ENCODE data around the gene GDE1.

Gene GDE1

DNA sequence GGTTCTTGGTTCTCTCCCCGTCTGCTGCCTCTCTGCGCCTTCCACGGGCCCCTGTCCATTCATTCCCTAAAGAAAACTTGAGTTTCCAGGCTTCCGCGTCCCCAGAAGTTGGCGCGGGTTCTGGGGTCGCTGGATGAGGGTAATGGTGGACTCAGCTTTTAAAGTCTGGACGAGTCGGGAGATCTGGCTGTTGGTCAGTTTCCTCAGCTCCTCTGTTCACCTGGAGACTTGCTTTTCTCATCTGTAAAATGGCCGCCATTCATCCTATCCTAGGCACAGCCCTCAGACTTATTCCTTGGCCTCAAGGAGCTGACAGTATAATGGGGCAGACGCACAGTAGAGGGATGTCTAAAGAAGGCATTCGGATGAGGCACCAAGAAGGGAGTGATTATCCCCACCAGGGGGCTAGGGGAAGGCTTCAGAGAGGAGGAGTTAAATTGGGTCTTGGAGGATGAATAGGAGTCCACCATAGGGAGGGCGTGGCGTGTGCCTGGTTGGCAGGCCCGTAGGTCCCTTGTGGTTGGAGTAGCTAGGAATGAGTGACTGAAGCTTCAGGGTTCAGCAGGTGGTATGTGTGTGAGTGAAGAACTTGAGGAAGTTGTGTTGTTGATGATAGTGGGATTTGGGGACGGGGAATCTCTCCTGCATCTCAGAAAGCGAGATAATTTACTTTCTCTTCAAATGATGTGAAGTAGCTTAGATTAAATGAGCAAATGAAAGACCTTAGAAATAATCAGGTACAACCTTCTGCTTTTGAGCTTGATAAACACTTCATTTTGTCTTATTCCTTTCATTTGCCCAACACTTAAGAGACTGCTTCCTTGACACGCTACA lies 34.3 kb upstream of the GDE1 start:
- Histone ChIP-seq H3K9me2 (replicated peaks; ENCODE audit: low read depth, low read length) (no peaks in the 10 kb centered on the region), H3K4me1 (ENCODE audit: insufficient read depth, low read length, poor library complexity, severe bottlenecking) (peaks cover 8% of the 10 kb centered on the region), H3K36me3 (ENCODE audit: insufficient read depth, low read length) (peaks cover 10% of the 10 kb centered on the region; the same call in 1 of the 2 replicates), H3K9me3 (ENCODE audit: insufficient read depth, low read depth, low read length) (no peaks in the 10 kb centered on the region), H2AFZ (ENCODE audit: low read length) (peak overlapping the region; percentile 92), H3K9ac (ENCODE audit: low read depth, low read length, poor library complexity, severe bottlenecking) (peak overlapping the region; percentile 75), H3K27me3 (ENCODE audit: insufficient read depth, low read length, poor library complexity, severe bottlenecking) (no peaks in the 10 kb centered on the region), H3F3A (ENCODE audit: low read depth) (no peaks in the 10 kb centered on the region), H3K4me2 (ENCODE audit: low read depth, low read length, poor library complexity, severe bottlenecking) (peak overlapping the region; percentile 94), H3K79me2 (ENCODE audit: insufficient read depth, low read length) (no peaks in the 10 kb centered on the region), H3K4me3 (ENCODE audit: low read length, poor library complexity, severe bottlenecking) (peak overlapping the region; percentile 91), H4K20me1 (ENCODE audit: insufficient read depth, low read length, poor library complexity, severe bottlenecking) (no peaks in the 10 kb centered on the region)
- TF ChIP-seq, protein P1, sequence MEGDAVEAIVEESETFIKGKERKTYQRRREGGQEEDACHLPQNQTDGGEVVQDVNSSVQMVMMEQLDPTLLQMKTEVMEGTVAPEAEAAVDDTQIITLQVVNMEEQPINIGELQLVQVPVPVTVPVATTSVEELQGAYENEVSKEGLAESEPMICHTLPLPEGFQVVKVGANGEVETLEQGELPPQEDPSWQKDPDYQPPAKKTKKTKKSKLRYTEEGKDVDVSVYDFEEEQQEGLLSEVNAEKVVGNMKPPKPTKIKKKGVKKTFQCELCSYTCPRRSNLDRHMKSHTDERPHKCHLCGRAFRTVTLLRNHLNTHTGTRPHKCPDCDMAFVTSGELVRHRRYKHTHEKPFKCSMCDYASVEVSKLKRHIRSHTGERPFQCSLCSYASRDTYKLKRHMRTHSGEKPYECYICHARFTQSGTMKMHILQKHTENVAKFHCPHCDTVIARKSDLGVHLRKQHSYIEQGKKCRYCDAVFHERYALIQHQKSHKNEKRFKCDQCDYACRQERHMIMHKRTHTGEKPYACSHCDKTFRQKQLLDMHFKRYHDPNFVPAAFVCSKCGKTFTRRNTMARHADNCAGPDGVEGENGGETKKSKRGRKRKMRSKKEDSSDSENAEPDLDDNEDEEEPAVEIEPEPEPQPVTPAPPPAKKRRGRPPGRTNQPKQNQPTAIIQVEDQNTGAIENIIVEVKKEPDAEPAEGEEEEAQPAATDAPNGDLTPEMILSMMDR (conservative IDR thresholded peaks at IDR 0.05; ENCODE audit: low read length), result peak; percentile 25; the same call in 1 of the 2 replicates
- TF ChIP-seq EZH2phosphoT487 (IDR thresholded peaks at IDR 0.05; ENCODE audit: borderline replicate concordance), result no peak

DNA sequence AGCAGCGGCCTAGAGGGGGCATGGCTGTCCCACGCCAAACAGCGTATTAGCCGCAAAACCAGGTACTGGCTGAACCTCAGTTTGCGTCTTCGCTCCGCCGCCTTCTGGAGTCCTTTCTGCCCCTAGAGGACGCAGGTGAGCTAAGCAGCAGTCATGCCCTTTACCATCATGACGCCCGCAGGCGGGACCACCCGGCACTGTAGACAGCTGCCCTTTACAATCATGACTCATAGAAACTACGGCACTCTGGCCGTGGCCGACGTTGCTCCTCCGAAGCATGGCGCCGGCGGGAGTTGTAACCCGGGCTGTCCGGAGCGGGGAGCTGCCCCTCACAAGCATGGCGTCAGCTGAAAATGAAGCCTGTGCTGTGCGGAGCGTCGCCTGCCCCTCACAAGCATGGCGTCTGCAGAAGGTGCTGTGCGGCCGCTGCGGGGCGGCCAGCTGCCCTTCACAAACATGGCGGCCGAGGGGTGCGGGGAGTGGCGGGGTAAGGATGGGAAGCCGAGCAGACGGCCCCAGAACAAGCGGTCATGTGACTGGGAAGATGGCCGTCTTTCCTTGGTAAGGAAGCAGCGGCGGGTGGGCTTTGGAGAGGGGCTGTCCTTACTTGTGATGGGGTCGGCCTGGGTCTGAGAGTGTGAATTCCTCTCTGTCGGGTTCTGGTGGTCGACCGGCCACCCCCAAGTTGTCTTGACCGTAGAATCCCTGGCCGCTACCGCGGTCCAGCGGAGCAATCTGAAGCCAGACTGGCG lies 33.5 kb upstream of the GDE1 start, which contains the start of gene VPS35L:
TSS of gene VPS35L (plus strand) at position 518 of the 752 bp plus-strand sequence. CDS start at position 545, 27 bp downstream.
- H3K36me3 ChIP-seq (ENCODE audit: insufficient read depth, low read length), result peaks cover 13% of the 10 kb centered on the region; the same call in 1 of the 2 replicates
- no peaks in the 10 kb centered on the region for H3F3A ChIP-seq (ENCODE audit: low read depth)
- TF ChIP-seq EZH2phosphoT487 (IDR thresholded peaks at IDR 0.05; ENCODE audit: borderline replicate concordance), result no peak
- TF ChIP-seq, protein P1 (conservative IDR thresholded peaks at IDR 0.05; ENCODE audit: low read length), result peak; percentile 69

DNA sequence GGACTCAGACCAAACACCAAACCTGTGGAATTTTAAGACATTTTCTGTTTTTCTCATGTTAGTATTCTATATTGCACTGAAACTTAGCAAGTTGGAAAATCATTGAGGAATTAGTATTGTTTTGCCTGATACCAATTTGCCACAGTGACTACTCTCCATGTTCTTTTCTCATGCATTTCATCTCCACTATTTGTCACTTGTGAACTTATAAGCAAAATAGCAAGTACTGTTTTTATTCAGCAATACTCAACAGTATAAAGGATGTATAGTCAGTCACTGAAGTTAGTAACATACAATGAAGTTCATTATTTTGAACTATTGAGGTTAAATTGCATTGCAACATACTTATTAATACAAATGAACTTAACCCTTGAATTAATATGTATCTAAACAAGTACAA lies 27.8 kb upstream of the GDE1 start:
- H3K27me3 ChIP-seq (ENCODE audit: insufficient read depth, low read length, poor library complexity, severe bottlenecking), result no peaks in the 10 kb centered on the region
- H3F3A ChIP-seq (ENCODE audit: low read depth), result no peaks in the 10 kb centered on the region
- no peaks in the 10 kb centered on the region for H3K79me2 ChIP-seq (ENCODE audit: insufficient read depth, low read length)
- no peak overlapping the region for H2AFZ ChIP-seq (ENCODE audit: low read length)
- no peaks in the 10 kb centered on the region for H4K20me1 ChIP-seq (ENCODE audit: insufficient read depth, low read length, poor library complexity, severe bottlenecking)
- no peaks in the 10 kb centered on the region for H3K9me3 ChIP-seq (ENCODE audit: insufficient read depth, low read depth, low read length)
- H3K4me1 ChIP-seq (ENCODE audit: insufficient read depth, low read length, poor library complexity, severe bottlenecking), result peaks cover under 1% of the 10 kb centered on the region
- H3K4me2 ChIP-seq (ENCODE audit: low read depth, low read length, poor library complexity, severe bottlenecking), result no peak overlapping the region
- H3K9ac ChIP-seq (ENCODE audit: low read depth, low read length, poor library complexity, severe bottlenecking), result no peak overlapping the region
- TF ChIP-seq EZH2phosphoT487 (IDR thresholded peaks at IDR 0.05; ENCODE audit: borderline replicate concordance), result no peak
- TF ChIP-seq, protein P1 (conservative IDR thresholded peaks at IDR 0.05; ENCODE audit: low read length), result no peak
- H3K36me3 ChIP-seq (ENCODE audit: insufficient read depth, low read length), result peaks cover 50% of the 10 kb centered on the region; the same call in 1 of the 2 replicates
- H3K9me2 ChIP-seq (replicated peaks; ENCODE audit: low read depth, low read length), result no peaks in the 10 kb centered on the region
- H3K4me3 ChIP-seq (ENCODE audit: low read length, poor library complexity, severe bottlenecking), result no peak overlapping the region

More for the DNA sequence above, 33.5 kb upstream of the GDE1 start, which contains the start of gene VPS35L:
- H3K9ac ChIP-seq (ENCODE audit: low read depth, low read length, poor library complexity, severe bottlenecking), result peak within 1 kb of the TSS; percentile 75
- peak within 1 kb of the TSS; percentile 91 for H3K4me3 ChIP-seq (ENCODE audit: low read length, poor library complexity, severe bottlenecking)
- no peaks in the 10 kb centered on the region for H3K9me3 ChIP-seq (ENCODE audit: insufficient read depth, low read depth, low read length)
- H3K79me2 ChIP-seq (ENCODE audit: insufficient read depth, low read length), result no peaks in the 10 kb centered on the region
- no peaks in the 10 kb centered on the region for H3K27me3 ChIP-seq (ENCODE audit: insufficient read depth, low read length, poor library complexity, severe bottlenecking)
- H3K4me1 ChIP-seq (ENCODE audit: insufficient read depth, low read length, poor library complexity, severe bottlenecking), result peaks cover 8% of the 10 kb centered on the region
- peak within 1 kb of the TSS; percentile 92 for H2AFZ ChIP-seq (ENCODE audit: low read length)
- no peaks in the 10 kb centered on the region for H4K20me1 ChIP-seq (ENCODE audit: insufficient read depth, low read length, poor library complexity, severe bottlenecking)
- H3K4me2 ChIP-seq (ENCODE audit: low read depth, low read length, poor library complexity, severe bottlenecking), result peak within 1 kb of the TSS; percentile 94
- no peaks in the 10 kb centered on the region for H3K9me2 ChIP-seq (replicated peaks; ENCODE audit: low read depth, low read length)
